Stimulated activated memory B cell treated with anti-CD40 and anti-IgM and Interleukin-4, amounts not matched to agents 10 μg/mL and 1 μg/mL and 100 μg/mL, for 72 hours (primary cell): ENCODE measurements around the gene ARPC5.
A peak's percentile ranks its signal among the peaks of the same experiment; 100 is the strongest.

Experiments
- ATAC-seq: fragments of 150-1000 bp; cut with Tn5 transposase; 2 replicates; pipeline ENCODE4 v1.10.0; 2021
- H3K27ac Mint-ChIP-seq: one replicate; pipeline ENCODE4 v1.8.0; 2022; ENCODE audit warnings: mild to moderate bottlenecking, mixed read lengths
- H3K27me3 Mint-ChIP-seq: one replicate; pipeline ENCODE4 v1.8.0; 2022; ENCODE audit warnings: mixed read lengths
- H3K36me3 Mint-ChIP-seq: one replicate; pipeline ENCODE4 v1.8.0; 2022; ENCODE audit warnings: mixed read lengths
- H3K4me1 Mint-ChIP-seq: one replicate; pipeline ENCODE4 v1.8.0; 2022; ENCODE audit warnings: mixed read lengths
- H3K4me3 Mint-ChIP-seq: one replicate; pipeline ENCODE4 v1.8.0; 2022; ENCODE audit warnings: mild to moderate bottlenecking, moderate library complexity, mixed read lengths
- H3K9me3 Mint-ChIP-seq: one replicate; pipeline ENCODE4 v1.8.0; 2022; ENCODE audit warnings: mixed read lengths

Gene ARPC5

GRCh38 chr1:183589874-183590243 is 45.7 kb downstream of the ARPC5 start:
- Mint-ChIP-seq H3K36me3 (peaks cover 22% of the 10 kb centered on the region), H3K27ac (peak overlapping the region; percentile 85), H3K4me1 (peaks cover 52% of the 10 kb centered on the region), H3K4me3 (peak overlapping the region; percentile 87), H3K27me3 (no peaks in the 10 kb centered on the region), H3K9me3 (no peaks in the 10 kb centered on the region)
- peak; percentile 69 for ATAC-seq

- Mint-ChIP-seq H3K36me3 (peaks cover 25% of the 10 kb centered on the region), H3K4me1 (peaks cover 56% of the 10 kb centered on the region), H3K27ac (peak overlapping the region; percentile 85), H3K27me3 (no peaks in the 10 kb centered on the region), H3K9me3 (no peaks in the 10 kb centered on the region), H3K4me3 (peak overlapping the region; percentile 87)
- ATAC-seq = no peak
Observed at GRCh38 chr1:183589384-183589783, 46.2 kb downstream of the ARPC5 start.

- peak overlapping the region; percentile 87 for H3K4me3 Mint-ChIP-seq
- peaks cover 54% of the 10 kb centered on the region for H3K4me1 Mint-ChIP-seq
- H3K9me3 Mint-ChIP-seq = no peaks in the 10 kb centered on the region
- no peaks in the 10 kb centered on the region for H3K27me3 Mint-ChIP-seq
- H3K27ac Mint-ChIP-seq = peak overlapping the region; percentile 85
- ATAC-seq = no peak
- peaks cover 28% of the 10 kb centered on the region for H3K36me3 Mint-ChIP-seq
Observed at GRCh38 chr1:183588827-183589226, 46.8 kb downstream of the ARPC5 start.

- Mint-ChIP-seq H3K27me3 (no peaks in the 10 kb centered on the region), H3K27ac (no peak overlapping the region), H3K36me3 (peaks cover 45% of the 10 kb centered on the region), H3K9me3 (no peaks in the 10 kb centered on the region), H3K4me1 (peaks cover 43% of the 10 kb centered on the region), H3K4me3 (no peak overlapping the region)
- no peak for ATAC-seq
Observed at GRCh38 chr1:183586926-183587325, 48.7 kb downstream of the ARPC5 start.

GRCh38 chr1:183586455-183586854 is 49.1 kb downstream of the ARPC5 start:
- H3K27me3 Mint-ChIP-seq = no peaks in the 10 kb centered on the region

GRCh38 chr1:183585038-183585437 is 50.5 kb downstream of the ARPC5 start:
- no peak overlapping the region for H3K27ac Mint-ChIP-seq
- H3K4me3 Mint-ChIP-seq = no peak overlapping the region
- H3K9me3 Mint-ChIP-seq = no peaks in the 10 kb centered on the region
- H3K36me3 Mint-ChIP-seq = peaks cover 48% of the 10 kb centered on the region
- no peaks in the 10 kb centered on the region for H3K27me3 Mint-ChIP-seq
- peaks cover 42% of the 10 kb centered on the region for H3K4me1 Mint-ChIP-seq
- no peak for ATAC-seq

More at GRCh38 chr1:183586455-183586854, 49.1 kb downstream of the ARPC5 start:
- Mint-ChIP-seq H3K4me1 (peaks cover 42% of the 10 kb centered on the region), H3K27ac (no peak overlapping the region), H3K9me3 (no peaks in the 10 kb centered on the region), H3K4me3 (no peak overlapping the region), H3K36me3 (peaks cover 48% of the 10 kb centered on the region)
- ATAC-seq = no peak

- Mint-ChIP-seq H3K27ac (no peak overlapping the region), H3K4me3 (no peak overlapping the region), H3K36me3 (peaks cover 48% of the 10 kb centered on the region), H3K27me3 (no peaks in the 10 kb centered on the region), H3K9me3 (no peaks in the 10 kb centered on the region), H3K4me1 (peaks cover 38% of the 10 kb centered on the region)
- no peak for ATAC-seq
Observed at GRCh38 chr1:183584147-183584546, 51.4 kb downstream of the ARPC5 start.

- H3K4me3 Mint-ChIP-seq = no peak overlapping the region
- H3K4me1 Mint-ChIP-seq = peaks cover 32% of the 10 kb centered on the region
- no peak overlapping the region for H3K27ac Mint-ChIP-seq
- H3K36me3 Mint-ChIP-seq = peaks cover 50% of the 10 kb centered on the region
- no peaks in the 10 kb centered on the region for H3K27me3 Mint-ChIP-seq
- no peak for ATAC-seq
- H3K9me3 Mint-ChIP-seq = no peaks in the 10 kb centered on the region
Observed at GRCh38 chr1:183583466-183583865, 52.1 kb downstream of the ARPC5 start.

- H3K27me3 Mint-ChIP-seq = no peaks in the 10 kb centered on the region
- peaks cover 32% of the 10 kb centered on the region for H3K4me1 Mint-ChIP-seq
- ATAC-seq = no peak
- H3K9me3 Mint-ChIP-seq = no peaks in the 10 kb centered on the region
- no peak overlapping the region for H3K4me3 Mint-ChIP-seq
- H3K36me3 Mint-ChIP-seq = peaks cover 56% of the 10 kb centered on the region
- no peak overlapping the region for H3K27ac Mint-ChIP-seq
Observed at GRCh38 chr1:183582021-183582713, 53.4 kb downstream of the ARPC5 start.

GRCh38 chr1:183580281-183580682 is 55.3 kb downstream of the ARPC5 start:
- Mint-ChIP-seq H3K4me1 (peaks cover 31% of the 10 kb centered on the region), H3K27ac (peak overlapping the region; percentile 86), H3K27me3 (no peaks in the 10 kb centered on the region), H3K4me3 (peak overlapping the region; percentile 51), H3K9me3 (no peaks in the 10 kb centered on the region), H3K36me3 (peaks cover 55% of the 10 kb centered on the region)
- ATAC-seq = peak; percentile 86

- Mint-ChIP-seq H3K36me3 (peaks cover 57% of the 10 kb centered on the region), H3K27ac (no peak overlapping the region), H3K9me3 (no peaks in the 10 kb centered on the region), H3K4me1 (peaks cover 24% of the 10 kb centered on the region), H3K4me3 (no peak overlapping the region), H3K27me3 (no peaks in the 10 kb centered on the region)
- ATAC-seq = no peak
Observed at GRCh38 chr1:183578856-183579255, 56.7 kb downstream of the ARPC5 start.

GRCh38 chr1:183577897-183578465 is 57.6 kb downstream of the ARPC5 start:
- H3K36me3 Mint-ChIP-seq = peaks cover 56% of the 10 kb centered on the region
- no peaks in the 10 kb centered on the region for H3K27me3 Mint-ChIP-seq
- peak overlapping the region; percentile 57 for H3K27ac Mint-ChIP-seq
- no peak overlapping the region for H3K4me3 Mint-ChIP-seq
- H3K4me1 Mint-ChIP-seq = peaks cover 16% of the 10 kb centered on the region
- no peaks in the 10 kb centered on the region for H3K9me3 Mint-ChIP-seq
- ATAC-seq = no peak

- Mint-ChIP-seq H3K4me1 (peaks cover 16% of the 10 kb centered on the region), H3K4me3 (no peak overlapping the region), H3K27ac (no peak overlapping the region), H3K27me3 (no peaks in the 10 kb centered on the region), H3K36me3 (peaks cover 58% of the 10 kb centered on the region), H3K9me3 (no peaks in the 10 kb centered on the region)
- ATAC-seq = no peak
Observed at GRCh38 chr1:183576537-183576936, 59.0 kb downstream of the ARPC5 start.

GRCh38 chr1:183575606-183576005 is 60.0 kb downstream of the ARPC5 start:
- no peak overlapping the region for H3K4me3 Mint-ChIP-seq
- peaks cover 11% of the 10 kb centered on the region for H3K4me1 Mint-ChIP-seq
- H3K27me3 Mint-ChIP-seq = no peaks in the 10 kb centered on the region
- no peak for ATAC-seq
- no peak overlapping the region for H3K27ac Mint-ChIP-seq
- peaks cover 62% of the 10 kb centered on the region for H3K36me3 Mint-ChIP-seq
- H3K9me3 Mint-ChIP-seq = no peaks in the 10 kb centered on the region

GRCh38 chr1:183572721-183573120 is 62.9 kb downstream of the ARPC5 start:
- H3K9me3 Mint-ChIP-seq = no peaks in the 10 kb centered on the region
- ATAC-seq = no peak
- H3K27me3 Mint-ChIP-seq = no peaks in the 10 kb centered on the region
- H3K4me3 Mint-ChIP-seq = no peak overlapping the region
- H3K27ac Mint-ChIP-seq = peak overlapping the region; percentile 56
- H3K36me3 Mint-ChIP-seq = peaks cover 77% of the 10 kb centered on the region
- peaks cover 16% of the 10 kb centered on the region for H3K4me1 Mint-ChIP-seq

- Mint-ChIP-seq H3K27me3 (no peaks in the 10 kb centered on the region), H3K4me3 (no peak overlapping the region), H3K4me1 (peaks cover 25% of the 10 kb centered on the region), H3K27ac (peak overlapping the region; percentile 14), H3K9me3 (no peaks in the 10 kb centered on the region), H3K36me3 (peaks cover 83% of the 10 kb centered on the region)
- ATAC-seq = no peak
Observed at GRCh38 chr1:183571678-183572268, 63.8 kb downstream of the ARPC5 start.
